H9 (cell line): ENCODE data around the gene ELF3. TPM values are rescaled to one million over a fixed set of nuclear protein-coding genes. Genes with fewer than 3 reads are reported as not detected.

Source experiments
- DNase-seq: peaks from one replicate; pipeline ENCODE4 v3.0.0-alpha.2; 2017
- H2AFZ ChIP-seq: one replicate; pipeline ENCODE4 v1.6.1; 2013; ENCODE audit warnings: mild to moderate bottlenecking, low read length, control low read depth, moderate library complexity
- H2AK5ac ChIP-seq: 2 replicates; pipeline ENCODE4 v1.6.1; 2013; ENCODE audit warnings: low read length, control low read depth, mixed read lengths; ENCODE audit not compliant: insufficient read length
- H2BK120ac ChIP-seq: one replicate; pipeline ENCODE4 v1.6.1; 2013; ENCODE audit warnings: low read depth, mild to moderate bottlenecking, low read length, control low read depth, inconsistent platforms; ENCODE audit not compliant: poor library complexity, severe bottlenecking
- H2BK12ac ChIP-seq: 2 replicates; pipeline ENCODE4 v1.6.1; 2013; ENCODE audit warnings: low read length, control low read depth, mixed read lengths, low read depth; ENCODE audit not compliant: insufficient read length
- H2BK15ac ChIP-seq: 2 replicates; pipeline ENCODE4 v1.6.1; 2013; ENCODE audit warnings: low read depth, low read length, control low read depth
- H2BK20ac ChIP-seq: one replicate; pipeline ENCODE4 v1.6.1; 2013; ENCODE audit warnings: low read depth, mild to moderate bottlenecking, low read length, control low read depth, inconsistent platforms; ENCODE audit not compliant: poor library complexity, severe bottlenecking
- H2BK5ac ChIP-seq: 2 replicates; pipeline ENCODE4 v1.6.1; 2013; ENCODE audit warnings: low read length, control low read depth, mixed read lengths; ENCODE audit not compliant: insufficient read length
- H3K14ac ChIP-seq: 2 replicates; pipeline ENCODE4 v1.6.1; 2013; ENCODE audit warnings: low read length, control low read depth; ENCODE audit not compliant: insufficient read depth
- H3K18ac ChIP-seq: 2 replicates; pipeline ENCODE4 v1.6.1; 2013; ENCODE audit warnings: low read depth, mild to moderate bottlenecking, mixed read lengths, low read length, control low read depth; ENCODE audit not compliant: insufficient read length
- H3K23ac ChIP-seq: 2 replicates; pipeline ENCODE4 v1.6.1; 2013; ENCODE audit warnings: low read length, control low read depth, mixed read lengths, low read depth; ENCODE audit not compliant: insufficient read length
- H3K23me2 ChIP-seq: 2 replicates; pipeline ENCODE4 v1.6.1; 2013; ENCODE audit warnings: low read depth, mild to moderate bottlenecking, mixed read lengths, low read length, control low read depth; ENCODE audit not compliant: insufficient read length, poor library complexity, severe bottlenecking
- H3K27ac ChIP-seq: 2 replicates; pipeline ENCODE4 v1.5.1; 2013; ENCODE audit warnings: low read length, control low read depth, mixed read lengths, low read depth; ENCODE audit not compliant: insufficient read length
- H3K27me3 ChIP-seq: 2 replicates; pipeline ENCODE4 v1.6.1; 2013; ENCODE audit warnings: low read length, control low read depth, inconsistent platforms; ENCODE audit not compliant: insufficient read depth
- H3K4ac ChIP-seq: 2 replicates; pipeline ENCODE4 v1.6.1; 2013; ENCODE audit warnings: low read depth, mild to moderate bottlenecking, control low read depth, inconsistent platforms, low read length, moderate library complexity
- H3K4me1 ChIP-seq: 2 replicates; pipeline ENCODE4 v1.6.1; 2013; ENCODE audit warnings: low read length, control low read depth, inconsistent platforms; ENCODE audit not compliant: insufficient read depth
- H3K4me2 ChIP-seq: 2 replicates; pipeline ENCODE4 v1.6.1; 2013; ENCODE audit warnings: low read length, control low read depth, mixed read lengths; ENCODE audit not compliant: insufficient read length, insufficient read depth
- H3K56ac ChIP-seq: 2 replicates; pipeline ENCODE4 v1.6.1; 2013; ENCODE audit warnings: low read depth, mild to moderate bottlenecking, mixed read lengths, low read length, control low read depth; ENCODE audit not compliant: insufficient read length
- H3K79me1 ChIP-seq: 2 replicates; pipeline ENCODE4 v1.6.1; 2013; ENCODE audit warnings: low read depth, mild to moderate bottlenecking, moderate library complexity, low read length, control low read depth, inconsistent platforms; ENCODE audit not compliant: insufficient read depth, poor library complexity, severe bottlenecking
- H3K79me2 ChIP-seq: 2 replicates; pipeline ENCODE4 v1.6.1; 2013; ENCODE audit warnings: low read length, control low read depth, inconsistent platforms; ENCODE audit not compliant: insufficient read depth
- H3K9ac ChIP-seq: 2 replicates; pipeline ENCODE4 v1.6.1; 2013; ENCODE audit warnings: low read length, control low read depth, mixed read lengths; ENCODE audit not compliant: insufficient read length; ENCODE audit errors: extremely low read depth
- H3K9me3 ChIP-seq: one replicate; pipeline ENCODE4 v1.6.1; 2013; ENCODE audit warnings: low read depth, low read length, inconsistent platforms; ENCODE audit not compliant: control insufficient read depth
- H3T11ph ChIP-seq: one replicate; pipeline ENCODE4 v1.6.1; 2013; ENCODE audit warnings: mild to moderate bottlenecking, low read length, control low read depth, inconsistent platforms
- H4K20me1 ChIP-seq: one replicate; pipeline ENCODE4 v1.6.1; 2013; ENCODE audit not compliant: control insufficient read depth, insufficient read length, insufficient read depth
- H4K5ac ChIP-seq: 2 replicates; pipeline ENCODE4 v1.6.1; 2013; ENCODE audit warnings: low read depth, mild to moderate bottlenecking, mixed read lengths, low read length, control low read depth; ENCODE audit not compliant: insufficient read length
- H4K8ac ChIP-seq: replicated peaks from 2 replicates; pipeline ENCODE4 v1.6.1; 2013; ENCODE audit warnings: low read length, control low read depth, mixed read lengths, low read depth; ENCODE audit not compliant: insufficient read length
- H4K91ac ChIP-seq: 2 replicates; pipeline ENCODE4 v1.6.1; 2013; ENCODE audit warnings: low read depth, mild to moderate bottlenecking, moderate library complexity, mixed read lengths, low read length, control low read depth; ENCODE audit not compliant: insufficient read length
- H3K27ac Mint-ChIP-seq, 3 experiments: 2 replicates in 2 of 3; 3 replicates in 1 of 3; pipeline ENCODE4 v1.8.0; 2020 to 2021; ENCODE audit warnings: mixed read lengths in 3 of 3, mild to moderate bottlenecking in 1 of 3, moderate library complexity in 1 of 3
- H3K27me3 Mint-ChIP-seq: 2 replicates; pipeline ENCODE4 v1.8.0; 2021; ENCODE audit warnings: low read depth, mild to moderate bottlenecking, moderate library complexity, mixed read lengths
- H3K36me3 Mint-ChIP-seq, 3 experiments: 2 replicates in 2 of 3; 3 replicates in 1 of 3; pipeline ENCODE4 v1.8.0; 2020 to 2021; ENCODE audit warnings: low read depth in 3 of 3, mixed read lengths in 3 of 3; ENCODE audit not compliant: insufficient read depth in 1 of 3
- H3K4me1 Mint-ChIP-seq, 2 experiments: 2 replicates each; pipeline ENCODE4 v1.8.0; 2020; ENCODE audit warnings: mixed read lengths in 2 of 2
- H3K4me3 Mint-ChIP-seq, 2 experiments: 2 replicates in 1 of 2; 3 replicates in 1 of 2; pipeline ENCODE4 v1.8.0; 2020 to 2021; ENCODE audit warnings: mild to moderate bottlenecking in 2 of 2, mixed read lengths in 2 of 2, moderate library complexity in 1 of 2
- H3K9me3 Mint-ChIP-seq, 2 experiments: 2 replicates in 1 of 2; 3 replicates in 1 of 2; pipeline ENCODE4 v1.8.0; 2020; ENCODE audit warnings: mild to moderate bottlenecking in 2 of 2, mixed read lengths in 2 of 2, moderate library complexity in 1 of 2
- CTCF ChIP-seq: fragments of 200-600 bp; sonication (generic); conservative IDR thresholded peaks from 3 replicates; pipeline ENCODE4 v1.8.0; 2021; ENCODE audit warnings: antibody characterized with exemption, mild to moderate bottlenecking
- WGBS: extraction: QIAGEN DNeasy Blood & Tissue Kit; methylation state at CpG from one replicate; pipeline ENCODE4 v1.1.7; 2013; ENCODE audit warnings: missing lambda C conversion rate, low lambda C conversion rate, mixed read lengths; ENCODE audit not compliant: insufficient read length; ENCODE audit errors: extremely low coverage; 5-methylcytosine and 5-hydroxymethylcytosine counted together
- total RNA-seq: library from RNA; stranded (reverse); gene quantifications from 2 replicates; pipeline ENCODE4 v1.2.1, GENCODE V29; 2021

The ELF3 gene
- total RNA-seq, 1 experiment from 2014 or later, result 10.4 TPM

GRCh38 chr1:202038688-202039346, 28.4 kb downstream of the ELF3 start:
- no peak overlapping the region for H3K4ac ChIP-seq
- TF ChIP-seq CTCF, result no peak
- peaks cover 4 to 6% of the 10 kb centered on the region in 2 experiments; a peak in 3 of 4 replicates for H3K4me1 Mint-ChIP-seq

More at GRCh38 chr1:202038688-202039346, 28.4 kb downstream of the ELF3 start:
- no peak overlapping the region for H2BK12ac ChIP-seq
- no peak overlapping the region for H3K27ac ChIP-seq
- H4K8ac ChIP-seq, result no peak overlapping the region
- no peaks in the 10 kb centered on the region for H3K79me1 ChIP-seq
- H3K9ac ChIP-seq, result no peak overlapping the region
- no peak overlapping the region for H2AK5ac ChIP-seq
- H2BK5ac ChIP-seq, result no peak overlapping the region
- H3K18ac ChIP-seq, result no peak overlapping the region
- H4K20me1 ChIP-seq, result no peaks in the 10 kb centered on the region
- H3K4me1 ChIP-seq, result no peaks in the 10 kb centered on the region; the same call in none of the 2 replicates
- no peak overlapping the region for H3T11ph ChIP-seq
- H4K91ac ChIP-seq, result no peak overlapping the region
- Mint-ChIP-seq H3K27me3 (no peaks in the 10 kb centered on the region), H3K9me3 (no peaks in the 10 kb centered on the region), H3K36me3 (no peaks in the 10 kb centered on the region), H3K27ac (no peak overlapping the region), H3K4me3 (no peak overlapping the region)
- no peak overlapping the region for H3K4me2 ChIP-seq
- H3K56ac ChIP-seq, result no peak overlapping the region
- no CpG with 5 or more reads among the region's 2 CpGs for WGBS
- H3K23ac ChIP-seq, result no peak overlapping the region
- H2AFZ ChIP-seq, result no peak overlapping the region
- H3K79me2 ChIP-seq, result no peaks in the 10 kb centered on the region
- no peak for DNase-seq
- no peak overlapping the region for H4K5ac ChIP-seq
- no peak overlapping the region for H2BK15ac ChIP-seq
- no peak overlapping the region for H2BK20ac ChIP-seq
- H3K27me3 ChIP-seq, result no peaks in the 10 kb centered on the region; the same call in 1 of the 2 replicates
- no peak overlapping the region for H3K14ac ChIP-seq
- no peak overlapping the region for H2BK120ac ChIP-seq
- H3K23me2 ChIP-seq, result no peaks in the 10 kb centered on the region
- H3K9me3 ChIP-seq, result no peaks in the 10 kb centered on the region
